ENCODE results near the gene PSRC1. TPM values are rescaled to one million over a fixed set of nuclear protein-coding genes. Genes with fewer than 3 reads are reported as not detected.

The PSRC1 gene
- total and polyA plus RNA-seq, 2 donors from 2014 or later, result 3.5 to 4.2 TPM

- Histone ChIP-seq H3K4me3 (ENCODE audit: low read length in 3 of 3) (no peak overlapping the region), H3K9me3 (ENCODE audit: control insufficient read depth in 2 of 3, insufficient read depth in 1 of 3, low read length in 3 of 3) (no peaks in the 10 kb centered on the region), H3K27me3 (ENCODE audit: control insufficient read depth, insufficient read depth, low read length) (no peaks in the 10 kb centered on the region), H3K27ac (ENCODE audit: low read depth in 2 of 2, low read length in 2 of 2) (no peak overlapping the region), H3K4me1 (ENCODE audit: control insufficient read depth in 2 of 3, insufficient read depth in 2 of 3, low read depth in 1 of 3, low read length in 3 of 3) (no peaks in the 10 kb centered on the region), H3K9ac (ENCODE audit: low read length in 3 of 3) (no peak overlapping the region), H3K36me3 (ENCODE audit: control insufficient read depth in 2 of 3, insufficient read depth in 3 of 3, low read length in 3 of 3) (no peaks in the 10 kb centered on the region)
- DNase-seq (peak in 1 of 5 donors; percentile 62), FAIRE-seq (no peak)
- TF ChIP-seq CTCF (IDR thresholded peaks at IDR 0.05; ENCODE audit: borderline replicate concordance, extremely low read depth, insufficient read depth), result no peak
- intact Hi-C loops (cut with DNase I), result no loop called here
Measured at GRCh38 chr1:109265016-109265415, 17.9 kb downstream of the PSRC1 start.

GRCh38 chr1:109264379-109264755 lies 18.6 kb downstream of the PSRC1 start:
- no peak overlapping the region for H3K4me3 ChIP-seq (ENCODE audit: low read length in 3 of 3)
- intact Hi-C loops (cut with DNase I), result no loop called here
- H3K27me3 ChIP-seq (ENCODE audit: control insufficient read depth, insufficient read depth, low read length), result no peaks in the 10 kb centered on the region
- no peaks in the 10 kb centered on the region for H3K9me3 ChIP-seq (ENCODE audit: control insufficient read depth in 2 of 3, insufficient read depth in 1 of 3, low read length in 3 of 3)
- no peak overlapping the region for H3K9ac ChIP-seq (ENCODE audit: low read length in 3 of 3)
- TF ChIP-seq CTCF (IDR thresholded peaks at IDR 0.05; ENCODE audit: borderline replicate concordance, extremely low read depth, insufficient read depth), result no peak
- no peaks in the 10 kb centered on the region for H3K36me3 ChIP-seq (ENCODE audit: control insufficient read depth in 2 of 3, insufficient read depth in 3 of 3, low read length in 3 of 3)
- H3K27ac ChIP-seq (ENCODE audit: low read depth in 2 of 2, low read length in 2 of 2), result no peak overlapping the region
- DNase-seq (no peak), FAIRE-seq (no peak)
- no peaks in the 10 kb centered on the region for H3K4me1 ChIP-seq (ENCODE audit: control insufficient read depth in 2 of 3, insufficient read depth in 2 of 3, low read depth in 1 of 3, low read length in 3 of 3)

- Histone ChIP-seq H3K36me3 (ENCODE audit: control insufficient read depth in 2 of 3, insufficient read depth in 3 of 3, low read length in 3 of 3) (peaks cover 0 to 2% (median 0%) of the 10 kb centered on the region in 3 donors), H3K9ac (ENCODE audit: low read length in 3 of 3) (no peak overlapping the region), H3K27ac (ENCODE audit: low read depth in 2 of 2, low read length in 2 of 2) (peak overlapping the region in 1 of 2 donors; percentile 34), H3K27me3 (ENCODE audit: control insufficient read depth, insufficient read depth, low read length) (no peaks in the 10 kb centered on the region), H3K4me3 (ENCODE audit: low read length in 3 of 3) (no peak overlapping the region), H3K4me1 (ENCODE audit: control insufficient read depth in 2 of 3, insufficient read depth in 2 of 3, low read depth in 1 of 3, low read length in 3 of 3) (no peaks in the 10 kb centered on the region), H3K9me3 (ENCODE audit: control insufficient read depth in 2 of 3, insufficient read depth in 1 of 3, low read length in 3 of 3) (no peaks in the 10 kb centered on the region)
- FAIRE-seq (peak; percentile 72), DNase-seq (peak; percentile 92 to 96 (median 93))
- TF ChIP-seq CTCF (IDR thresholded peaks at IDR 0.05; ENCODE audit: borderline replicate concordance, extremely low read depth, insufficient read depth), result peak; percentile 99
- intact Hi-C loops (cut with DNase I), result no loop called here
Measured at GRCh38 chr1:109263597-109264378, 19.2 kb downstream of the PSRC1 start.
